PFSK-1 (cell line): Measurements from ENCODE around the gene CEP112.

ENCODE experiments used
- FOXP2 ChIP-seq: optimal IDR thresholded peaks from 2 replicates; pipeline ENCODE3; 2011; ENCODE audit warnings: borderline replicate concordance, control low read depth, inconsistent platforms; ENCODE audit not compliant: insufficient read depth; ENCODE audit errors: extremely low read length, extremely low read depth
- POLR2AphosphoS5 ChIP-seq: IDR thresholded peaks from 2 replicates; pipeline ENCODE4 v1.6.1; 2012; ENCODE audit warnings: low read depth, mild to moderate bottlenecking, control low read depth, low read length, moderate library complexity
- REST ChIP-seq, 2 experiments: IDR thresholded peaks; 2 replicates each; pipeline versions ENCODE4 v1.6.1 to v1.8.0; 2011 to 2012; ENCODE audit warnings: low read depth in 2 of 2, low read length in 2 of 2, control low read depth in 1 of 2, inconsistent platforms in 1 of 2, mild to moderate bottlenecking in 1 of 2, moderate library complexity in 1 of 2; ENCODE audit not compliant: insufficient read depth in 1 of 2
- SIN3A ChIP-seq: IDR thresholded peaks from 2 replicates; pipeline ENCODE4 v1.6.1; 2012; ENCODE audit warnings: mild to moderate bottlenecking, low read length, moderate library complexity, borderline replicate concordance; ENCODE audit not compliant: insufficient read depth
- TAF1 ChIP-seq: IDR thresholded peaks from 2 replicates; pipeline ENCODE4 v1.6.1; 2012; ENCODE audit warnings: low read length, control low read depth, borderline replicate concordance; ENCODE audit not compliant: insufficient read depth

CEP112 gene

GRCh38 chr17:65601881-65602280, 590.1 kb downstream of the CEP112 start:
- TF ChIP-seq REST (IDR thresholded peaks at IDR 0.05; ENCODE audit: insufficient read depth in 1 of 2, low read depth in 2 of 2, low read length in 2 of 2) = no peak
- TF ChIP-seq TAF1 = no peak
- no peak for TF ChIP-seq FOXP2
- TF ChIP-seq SIN3A = no peak
- no peak for TF ChIP-seq POLR2AphosphoS5

GRCh38 chr17:65601145-65601544, 590.8 kb downstream of the CEP112 start:
- TF ChIP-seq SIN3A (no peak), FOXP2 (no peak), REST (IDR thresholded peaks at IDR 0.05; ENCODE audit: insufficient read depth in 1 of 2, low read depth in 2 of 2, low read length in 2 of 2) (no peak), TAF1 (no peak), POLR2AphosphoS5 (no peak)

- TF ChIP-seq FOXP2 (no peak), REST (IDR thresholded peaks at IDR 0.05; ENCODE audit: insufficient read depth in 1 of 2, low read depth in 2 of 2, low read length in 2 of 2) (no peak), SIN3A (no peak), TAF1 (no peak), POLR2AphosphoS5 (no peak)
Observed at GRCh38 chr17:65600518-65600917, 591.4 kb downstream of the CEP112 start.

GRCh38 chr17:65599650-65600049, 592.3 kb downstream of the CEP112 start:
- no peak for TF ChIP-seq POLR2AphosphoS5
- no peak for TF ChIP-seq TAF1
- no peak for TF ChIP-seq REST (IDR thresholded peaks at IDR 0.05; ENCODE audit: insufficient read depth in 1 of 2, low read depth in 2 of 2, low read length in 2 of 2)
- no peak for TF ChIP-seq SIN3A

GRCh38 chr17:65598746-65599145, 593.2 kb downstream of the CEP112 start:
- TF ChIP-seq FOXP2 (no peak), REST (IDR thresholded peaks at IDR 0.05; ENCODE audit: insufficient read depth in 1 of 2, low read depth in 2 of 2, low read length in 2 of 2) (no peak), POLR2AphosphoS5 (no peak), SIN3A (no peak), TAF1 (no peak)
